ENCODE data around the gene ASB1. TPM values are rescaled to one million over a fixed set of nuclear protein-coding genes. Genes with fewer than 3 reads are reported as not detected.

The ASB1 gene
- total and polyA plus RNA-seq, 9 of the 15 experiments (the other 6 are each of a cell fraction or from before 2014, with no cell fraction given): 6.3 to 37.7 (median 23.9) TPM

- TF ChIP-seq IRF2 (CRISPR knock-in tag; IDR thresholded peaks at IDR 0.05) (no peak), HLTF (IDR thresholded peaks at IDR 0.05) (no peak), TAF7 (tag; IDR thresholded peaks at IDR 0.05) (no peak), ETV5 (CRISPR knock-in tag; IDR thresholded peaks at IDR 0.05; ENCODE audit: low read depth) (no peak), ASH1L (IDR thresholded peaks at IDR 0.05; ENCODE audit: borderline replicate concordance, low read depth, partially characterized antibody) (no peak)
Measured at GRCh38 chr2:238415036-238415764, 11.5 kb upstream of the ASB1 start (continued).

- H3K9ac ChIP-seq (ENCODE audit: insufficient read depth in 1 of 2, low read depth in 2 of 2, low read length in 2 of 2): no peak overlapping the region
- no peaks in the 10 kb centered on the region for H3K36me3 ChIP-seq (ENCODE audit: control insufficient read depth, insufficient read depth, low read length)
- no peak for ATAC-seq
- H3K27me3 ChIP-seq (ENCODE audit: control insufficient read depth in 2 of 2, insufficient read depth in 2 of 2, low read length in 2 of 2): no peaks in the 10 kb centered on the region
- H3K9me1 ChIP-seq (ENCODE audit: control insufficient read depth, insufficient read depth, low read length): no peaks in the 10 kb centered on the region
- TF ChIP-seq BRF1 (IDR thresholded peaks at IDR 0.05; ENCODE audit: borderline replicate concordance, extremely low read depth, insufficient read length): no peak
- peak; percentile 24; the same call in 1 of the 2 replicates for TF ChIP-seq TRIM28 (IDR thresholded peaks at IDR 0.05)
- TF ChIP-seq CBX3 (IDR thresholded peaks at IDR 0.05; ENCODE audit: borderline replicate concordance in 1 of 2, low read length in 2 of 2): peak in 1 of 2 experiments; percentile 50; a peak in 1 of 3 replicates
- no peak for DNase-seq (ENCODE audit: extremely low read depth in 1 of 4, low spot score in 3 of 4)
- in situ Hi-C loops (cut with MboI) (no loop called here), intact Hi-C loops (cut with micrococcal nuclease) (no loop called here)
- no peaks in the 10 kb centered on the region for H4K20me1 ChIP-seq (replicated peaks; ENCODE audit: control insufficient read depth, insufficient read depth, low read length)
- no peak overlapping the region for H2AFZ ChIP-seq (ENCODE audit: low read depth, low read length)
- no TSS peak for BruUV-seq (replicated peaks)
- H3K9me3 ChIP-seq (replicated peaks; ENCODE audit: control insufficient read depth, insufficient read depth, low read depth, low read length): no peaks in the 10 kb centered on the region
- H3K79me2 ChIP-seq (ENCODE audit: control insufficient read depth, insufficient read depth, low read length): peaks cover 15% of the 10 kb centered on the region
- FAIRE-seq: no peak
- no peak overlapping the region for H3K27ac ChIP-seq (ENCODE audit: extremely low read depth, low read depth, low read length)
- no peak overlapping the region for H3K4me2 ChIP-seq (ENCODE audit: insufficient read depth, low read length)
- ChIA-PET POLR2A (no interaction called here), CTCF (ENCODE audit: low intra/inter-chr PET ratio) (no interaction called here)
- H3K4me1 ChIP-seq (replicated peaks in 1 of 2; ENCODE audit: control insufficient read depth in 2 of 2, insufficient read depth in 2 of 2, low read length in 2 of 2): peaks cover 16 to 25% of the 10 kb centered on the region in 2 experiments; a peak in 4 of 5 replicates
- no peak overlapping the region for H3K4me3 ChIP-seq
- 88% methylated on average over 5 of the region's 5 CpGs for WGBS (ENCODE audit: insufficient coverage, low coverage, missing lambda C conversion rate)
Measured at GRCh38 chr2:238415893-238416292, 10.8 kb upstream of the ASB1 start.
